Ovary (tissue), 3 donors: Measurements from ENCODE around the gene TCF12.

Source experiments
- CTCF ChIP-seq, 3 donors: fragments of 450-650 bp in 2 of 3; fragments of 200-600 bp in 1 of 3; IDR thresholded peaks; one replicate each; pipeline versions ENCODE4 v1.5.1 to v1.8.0; 2016 to 2022; ENCODE audit warnings: antibody characterized with exemption in 3 of 3, mild to moderate bottlenecking in 1 of 3
- POLR2A ChIP-seq: fragments of 450-650 bp; IDR thresholded peaks from one replicate; pipeline ENCODE4 v1.6.1; 2017; ENCODE audit warnings: antibody characterized with exemption, mild to moderate bottlenecking, moderate library complexity
- donor health status: DM: no; HTN: no; CAD: no.

DNA sequence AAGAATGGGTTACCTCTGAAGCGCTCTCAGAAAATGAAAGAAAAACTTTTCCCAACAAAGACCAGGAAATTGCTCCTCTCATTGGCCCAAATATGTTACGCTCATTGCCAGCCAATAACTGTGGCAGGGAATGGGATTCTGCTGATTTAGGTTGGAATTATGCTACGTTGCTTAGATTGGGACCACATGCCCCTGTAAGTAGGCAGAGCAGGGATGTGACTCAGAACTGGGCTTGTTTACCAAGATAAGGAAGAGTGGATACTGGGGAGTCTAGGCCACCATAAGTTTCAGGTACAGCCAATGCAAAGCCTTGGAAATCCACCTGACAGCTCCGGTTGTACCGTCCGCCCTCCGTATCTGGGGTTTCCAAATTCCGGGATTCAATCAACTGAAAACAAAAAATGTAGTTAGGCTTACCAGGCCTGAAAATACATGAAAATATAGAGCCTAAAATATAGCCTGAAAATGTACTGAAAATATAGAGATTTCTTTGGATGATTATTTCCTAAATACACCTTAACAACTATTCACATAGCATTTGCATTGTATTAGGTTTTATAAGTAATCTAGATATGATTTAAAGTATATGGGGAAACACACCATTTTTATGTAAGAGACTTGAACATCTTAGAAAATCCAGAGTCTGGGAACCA is 1.5 kb upstream of the TCF12 start:
- no peak for TF ChIP-seq POLR2A
- TF ChIP-seq CTCF (IDR thresholded peaks at IDR 0.05): no peak
